K562 (cell line): ENCODE results near the gene B3GAT2. TPM values are rescaled to one million over a fixed set of nuclear protein-coding genes. Genes with fewer than 3 reads are reported as not detected.
"Not testable (repeated sequence)": the region's sequence is repeated elsewhere in the genome, so short reads cannot be mapped to it uniquely, and the experiment has no call there.

ENCODE experiments used
- ATAC-seq: fragments of 200-7000 bp; cut with Tn5 transposase; 3 replicates; pipeline ENCODE4 v1.9.1; 2020; ENCODE audit warnings: moderate library complexity
- BruUV-seq: library from RNA; stranded (reverse); fragments of 400-500 nt; replicated peaks from 2 replicates; lab custom pipeline; 2021; lab: Mats Ljungman, UMichigan
- CTCF ChIA-PET: fragments of 300-600 bp; formaldehyde crosslinking; extraction: SDS; loops from one replicate; lab custom pipeline; 2021; ENCODE audit warnings: low intra/inter-chr PET ratio; lab: Yijun Ruan, JAX
- POLR2A ChIA-PET: fragments of 300-600, 350-650 bp; sonication (Branson Sonifier 250); formaldehyde crosslinking; extraction: SDS; loops from one replicate; lab custom pipeline; 2021; ENCODE audit warnings: antibody characterized with exemption, inconsistent platforms; lab: Yijun Ruan, JAX
- DNase-seq, 4 experiments: peaks; one replicate each; pipeline versions ENCODE4 v3.0.0 to v3.0.0-alpha.2; 2011 to 2018; ENCODE audit warnings: low spot score in 3 of 4, mixed read lengths in 3 of 4; ENCODE audit errors: extremely low read depth in 1 of 4
- FAIRE-seq: peaks from 2 replicates; lab custom pipeline; 2011; peaks lifted over from hg19 to GRCh38; lab: Jason Lieb, UNC
- H2AFZ ChIP-seq: 2 replicates; pipeline ENCODE4 v1.6.0; 2011; ENCODE audit warnings: low read depth, low read length, control low read depth, inconsistent platforms
- H3K27ac ChIP-seq: fragments of 200-600 bp; 3 replicates; pipeline ENCODE4 v1.8.0; 2011; ENCODE audit warnings: low read depth, mild to moderate bottlenecking, control low read depth, inconsistent platforms, low read length, moderate library complexity, mixed read lengths; ENCODE audit errors: extremely low read depth
- H3K27me3 ChIP-seq, 2 experiments: fragments of 300-600 bp in 1 of 2; 2 replicates in 1 of 2; 3 replicates in 1 of 2; pipeline versions ENCODE4 v1.6.0 to v1.8.0; 2011; ENCODE audit warnings: inconsistent platforms in 2 of 2, low read length in 2 of 2, mild to moderate bottlenecking in 1 of 2, mixed read lengths in 1 of 2, moderate library complexity in 1 of 2; ENCODE audit not compliant: control insufficient read depth in 2 of 2, insufficient read depth in 2 of 2
- H3K36me3 ChIP-seq: fragments of 300-600 bp; 3 replicates; pipeline ENCODE4 v1.8.0; 2011; ENCODE audit warnings: mild to moderate bottlenecking, low read length, inconsistent platforms; ENCODE audit not compliant: control insufficient read depth, insufficient read depth
- H3K4me1 ChIP-seq, 2 experiments: fragments of 200-600 bp in 1 of 2; replicated peaks in 1 of 2; 2 replicates in 1 of 2; 3 replicates in 1 of 2; pipeline versions ENCODE4 v1.5.1 to v1.8.0; 2011; ENCODE audit warnings: inconsistent platforms in 2 of 2, low read length in 2 of 2, mild to moderate bottlenecking in 1 of 2, mixed read lengths in 1 of 2, moderate library complexity in 1 of 2; ENCODE audit not compliant: control insufficient read depth in 2 of 2, insufficient read depth in 2 of 2
- H3K4me2 ChIP-seq: 2 replicates; pipeline ENCODE4 v1.6.1; 2011; ENCODE audit warnings: low read length, control low read depth, inconsistent platforms, mixed read lengths; ENCODE audit not compliant: insufficient read depth
- H3K4me3 ChIP-seq: fragments of 200-600 bp; sonication (generic), shearing (Covaris generic); 2 replicates; pipeline ENCODE4 v1.5.1; 2016; ENCODE audit warnings: control low read depth, inconsistent platforms
- H3K79me2 ChIP-seq: fragments of 200-600 bp; 3 replicates; pipeline ENCODE4 v1.8.0; 2011; ENCODE audit warnings: low read length, inconsistent platforms; ENCODE audit not compliant: control insufficient read depth, insufficient read depth
- H3K9ac ChIP-seq, 2 experiments: 2 replicates each; pipeline versions ENCODE4 v1.6.0 to v1.6.1; 2011; ENCODE audit warnings: low read depth in 2 of 2, low read length in 2 of 2, control low read depth in 1 of 2, inconsistent platforms in 1 of 2, mild to moderate bottlenecking in 1 of 2, mixed read lengths in 1 of 2; ENCODE audit not compliant: insufficient read depth in 1 of 2
- H3K9me1 ChIP-seq: one replicate; pipeline ENCODE4 v1.6.0; 2011; ENCODE audit warnings: inconsistent platforms, mild to moderate bottlenecking, low read length, moderate library complexity; ENCODE audit not compliant: control insufficient read depth, insufficient read depth
- H3K9me3 ChIP-seq: replicated peaks from 2 replicates; pipeline ENCODE4 v1.5.1; 2011; ENCODE audit warnings: low read depth, low read length, inconsistent platforms; ENCODE audit not compliant: control insufficient read depth, insufficient read depth
- H4K20me1 ChIP-seq: replicated peaks from 2 replicates; pipeline ENCODE4 v1.6.1; 2011; ENCODE audit warnings: low read length, inconsistent platforms, mixed read lengths; ENCODE audit not compliant: control insufficient read depth, insufficient read depth
- NKRF ChIP-seq: fragments of 450-650 bp; IDR thresholded peaks from 2 replicates; pipeline ENCODE4 v1.6.1; 2016; ENCODE audit warnings: borderline replicate concordance
- WGBS: fragments of 100-300 bp; shearing (Covaris generic); methylation state at CpG from one replicate; pipeline ENCODE4 v1.1.6; 2016; ENCODE audit warnings: low coverage, mixed read lengths; ENCODE audit not compliant: insufficient coverage; ENCODE audit errors: missing lambda C conversion rate; 5-methylcytosine and 5-hydroxymethylcytosine counted together
- in situ Hi-C: fragments of 300-500 bp; cut with MboI; formaldehyde crosslinking; loops from 4 replicates; pipeline ENCODE4 v1.15.0; 2018; ENCODE audit warnings: inconsistent platforms, mixed read lengths
- intact Hi-C: fragments of 100-400 bp; cut with micrococcal nuclease; formaldehyde crosslinking; loops from 2 replicates; pipeline ENCODE4 v1.14.2; 2022
- polyA plus RNA-seq, 8 experiments: library from polyadenylated mRNA; depleted of rRNA in 4 of 8; stranded (reverse) in 5 of 8; unstranded in 3 of 8; fragments of >200 nt; fragmentation: Nextera tagmentation in 2 of 8; fragmentation: Illumina TruSeq in 1 of 8; extraction: Ambion mirVana in 2 of 8; extraction: Trizol in 1 of 8; gene quantifications; 2 replicates each; pipeline versions ENCODE4 v1.2.1 to v1.2.3, GENCODE V29; 2011 to 2014; ENCODE audit warnings: inconsistent platforms in 1 of 8, missing spikeins in 1 of 8
- total RNA-seq, 7 experiments: library from RNA; depleted of rRNA in 6 of 7; stranded (reverse); fragments of >200 nt in 6 of 7; fragmentation: Illumina TruSeq in 2 of 7; extraction: Trizol in 2 of 7; gene quantifications; 2 replicates each; pipeline versions ENCODE4 v1.2.1 to v1.2.3, GENCODE V29; 2011 to 2021; ENCODE audit warnings: low replicate concordance in 1 of 7

The B3GAT2 gene
- total and polyA plus RNA-seq, 9 of the 15 experiments (the other 6 are each of a cell fraction or from before 2014, with no cell fraction given), result 0.01 to 0.43 (median 0.04) TPM; not detected in 4

GRCh38 chr6:70952608-70953165, 4.2 kb downstream of the B3GAT2 start:
- Histone ChIP-seq H2AFZ (no peak overlapping the region), H3K4me3 (no peak overlapping the region), H3K9me3 (no peaks in the 10 kb centered on the region), H4K20me1 (no peaks in the 10 kb centered on the region), H3K36me3 (no peaks in the 10 kb centered on the region), H3K4me1 (peaks cover 0 to 20% of the 10 kb centered on the region in 2 experiments; a peak in 2 of 5 replicates), H3K27ac (no peak overlapping the region), H3K9me1 (no peaks in the 10 kb centered on the region), H3K79me2 (no peaks in the 10 kb centered on the region), H3K9ac (no peak overlapping the region), H3K27me3 (peaks cover 5 to 14% of the 10 kb centered on the region in 2 experiments; a peak in 3 of 5 replicates), H3K4me2 (no peak overlapping the region)
- in situ Hi-C loops, result loop anchor here (10.0 kb wide), 1 partner anchor 248 kb away; no protein-coding TSS in a partner anchor
- CTCF ChIA-PET, result no interaction called here
- FAIRE-seq, result no peak
- intact Hi-C loops, result no loop called here
- no peak for ATAC-seq
- no peak for TF ChIP-seq NKRF
- POLR2A ChIA-PET, result no interaction called here
- 0% methylated on average over 3 of the region's 3 CpGs for whole genome bisulfite sequencing
- no TSS peak for BruUV-seq
- no peak for DNase-seq

- POLR2A ChIA-PET, CTCF ChIA-PET, intact Hi-C loops: not testable (repeated sequence)
Measured at GRCh38 chr6:70944321-70944720, 12.5 kb downstream of the B3GAT2 start.

More at GRCh38 chr6:70944321-70944720, 12.5 kb downstream of the B3GAT2 start:
- H3K9ac ChIP-seq, FAIRE-seq, H3K9me3 ChIP-seq, H3K4me1 ChIP-seq, H3K27ac ChIP-seq, H3K27me3 ChIP-seq, DNase-seq, H3K4me2 ChIP-seq, H4K20me1 ChIP-seq, H2AFZ ChIP-seq, H3K9me1 ChIP-seq, H3K4me3 ChIP-seq, H3K36me3 ChIP-seq, ATAC-seq, in situ Hi-C loops, BruUV-seq, H3K79me2 ChIP-seq: not testable (repeated sequence)
- WGBS, result 5% methylated on average over 4 of the region's 10 CpGs
